ENCODE results near the gene NSG1. TPM values are rescaled to one million over a fixed set of nuclear protein-coding genes. Genes with fewer than 3 reads are reported as not detected.

Gene NSG1
- total and polyA plus RNA-seq, 9 of the 15 experiments (the other 6 are each of a cell fraction or from before 2014, with no cell fraction given) = not detected

GRCh38 chr4:4426511-4427120, 39.7 kb downstream of the NSG1 start (continued):
- TF ChIP-seq, protein P1, sequence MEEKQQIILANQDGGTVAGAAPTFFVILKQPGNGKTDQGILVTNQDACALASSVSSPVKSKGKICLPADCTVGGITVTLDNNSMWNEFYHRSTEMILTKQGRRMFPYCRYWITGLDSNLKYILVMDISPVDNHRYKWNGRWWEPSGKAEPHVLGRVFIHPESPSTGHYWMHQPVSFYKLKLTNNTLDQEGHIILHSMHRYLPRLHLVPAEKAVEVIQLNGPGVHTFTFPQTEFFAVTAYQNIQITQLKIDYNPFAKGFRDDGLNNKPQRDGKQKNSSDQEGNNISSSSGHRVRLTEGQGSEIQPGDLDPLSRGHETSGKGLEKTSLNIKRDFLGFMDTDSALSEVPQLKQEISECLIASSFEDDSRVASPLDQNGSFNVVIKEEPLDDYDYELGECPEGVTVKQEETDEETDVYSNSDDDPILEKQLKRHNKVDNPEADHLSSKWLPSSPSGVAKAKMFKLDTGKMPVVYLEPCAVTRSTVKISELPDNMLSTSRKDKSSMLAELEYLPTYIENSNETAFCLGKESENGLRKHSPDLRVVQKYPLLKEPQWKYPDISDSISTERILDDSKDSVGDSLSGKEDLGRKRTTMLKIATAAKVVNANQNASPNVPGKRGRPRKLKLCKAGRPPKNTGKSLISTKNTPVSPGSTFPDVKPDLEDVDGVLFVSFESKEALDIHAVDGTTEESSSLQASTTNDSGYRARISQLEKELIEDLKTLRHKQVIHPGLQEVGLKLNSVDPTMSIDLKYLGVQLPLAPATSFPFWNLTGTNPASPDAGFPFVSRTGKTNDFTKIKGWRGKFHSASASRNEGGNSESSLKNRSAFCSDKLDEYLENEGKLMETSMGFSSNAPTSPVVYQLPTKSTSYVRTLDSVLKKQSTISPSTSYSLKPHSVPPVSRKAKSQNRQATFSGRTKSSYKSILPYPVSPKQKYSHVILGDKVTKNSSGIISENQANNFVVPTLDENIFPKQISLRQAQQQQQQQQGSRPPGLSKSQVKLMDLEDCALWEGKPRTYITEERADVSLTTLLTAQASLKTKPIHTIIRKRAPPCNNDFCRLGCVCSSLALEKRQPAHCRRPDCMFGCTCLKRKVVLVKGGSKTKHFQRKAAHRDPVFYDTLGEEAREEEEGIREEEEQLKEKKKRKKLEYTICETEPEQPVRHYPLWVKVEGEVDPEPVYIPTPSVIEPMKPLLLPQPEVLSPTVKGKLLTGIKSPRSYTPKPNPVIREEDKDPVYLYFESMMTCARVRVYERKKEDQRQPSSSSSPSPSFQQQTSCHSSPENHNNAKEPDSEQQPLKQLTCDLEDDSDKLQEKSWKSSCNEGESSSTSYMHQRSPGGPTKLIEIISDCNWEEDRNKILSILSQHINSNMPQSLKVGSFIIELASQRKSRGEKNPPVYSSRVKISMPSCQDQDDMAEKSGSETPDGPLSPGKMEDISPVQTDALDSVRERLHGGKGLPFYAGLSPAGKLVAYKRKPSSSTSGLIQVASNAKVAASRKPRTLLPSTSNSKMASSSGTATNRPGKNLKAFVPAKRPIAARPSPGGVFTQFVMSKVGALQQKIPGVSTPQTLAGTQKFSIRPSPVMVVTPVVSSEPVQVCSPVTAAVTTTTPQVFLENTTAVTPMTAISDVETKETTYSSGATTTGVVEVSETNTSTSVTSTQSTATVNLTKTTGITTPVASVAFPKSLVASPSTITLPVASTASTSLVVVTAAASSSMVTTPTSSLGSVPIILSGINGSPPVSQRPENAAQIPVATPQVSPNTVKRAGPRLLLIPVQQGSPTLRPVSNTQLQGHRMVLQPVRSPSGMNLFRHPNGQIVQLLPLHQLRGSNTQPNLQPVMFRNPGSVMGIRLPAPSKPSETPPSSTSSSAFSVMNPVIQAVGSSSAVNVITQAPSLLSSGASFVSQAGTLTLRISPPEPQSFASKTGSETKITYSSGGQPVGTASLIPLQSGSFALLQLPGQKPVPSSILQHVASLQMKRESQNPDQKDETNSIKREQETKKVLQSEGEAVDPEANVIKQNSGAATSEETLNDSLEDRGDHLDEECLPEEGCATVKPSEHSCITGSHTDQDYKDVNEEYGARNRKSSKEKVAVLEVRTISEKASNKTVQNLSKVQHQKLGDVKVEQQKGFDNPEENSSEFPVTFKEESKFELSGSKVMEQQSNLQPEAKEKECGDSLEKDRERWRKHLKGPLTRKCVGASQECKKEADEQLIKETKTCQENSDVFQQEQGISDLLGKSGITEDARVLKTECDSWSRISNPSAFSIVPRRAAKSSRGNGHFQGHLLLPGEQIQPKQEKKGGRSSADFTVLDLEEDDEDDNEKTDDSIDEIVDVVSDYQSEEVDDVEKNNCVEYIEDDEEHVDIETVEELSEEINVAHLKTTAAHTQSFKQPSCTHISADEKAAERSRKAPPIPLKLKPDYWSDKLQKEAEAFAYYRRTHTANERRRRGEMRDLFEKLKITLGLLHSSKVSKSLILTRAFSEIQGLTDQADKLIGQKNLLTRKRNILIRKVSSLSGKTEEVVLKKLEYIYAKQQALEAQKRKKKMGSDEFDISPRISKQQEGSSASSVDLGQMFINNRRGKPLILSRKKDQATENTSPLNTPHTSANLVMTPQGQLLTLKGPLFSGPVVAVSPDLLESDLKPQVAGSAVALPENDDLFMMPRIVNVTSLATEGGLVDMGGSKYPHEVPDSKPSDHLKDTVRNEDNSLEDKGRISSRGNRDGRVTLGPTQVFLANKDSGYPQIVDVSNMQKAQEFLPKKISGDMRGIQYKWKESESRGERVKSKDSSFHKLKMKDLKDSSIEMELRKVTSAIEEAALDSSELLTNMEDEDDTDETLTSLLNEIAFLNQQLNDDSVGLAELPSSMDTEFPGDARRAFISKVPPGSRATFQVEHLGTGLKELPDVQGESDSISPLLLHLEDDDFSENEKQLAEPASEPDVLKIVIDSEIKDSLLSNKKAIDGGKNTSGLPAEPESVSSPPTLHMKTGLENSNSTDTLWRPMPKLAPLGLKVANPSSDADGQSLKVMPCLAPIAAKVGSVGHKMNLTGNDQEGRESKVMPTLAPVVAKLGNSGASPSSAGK (IDR thresholded peaks at IDR 0.05) = no peak
- TF ChIP-seq PHB2 (IDR thresholded peaks at IDR 0.05; ENCODE audit: low read depth) (no peak), SIN3A (IDR thresholded peaks at IDR 0.05; ENCODE audit: borderline replicate concordance in 2 of 2, control insufficient read depth in 1 of 2, low read depth in 2 of 2, low read length in 2 of 2) (no peak), ZNF143 (CRISPR knock-in tag; IDR thresholded peaks at IDR 0.05) (no peak), HLTF (IDR thresholded peaks at IDR 0.05) (no peak), HDAC2 (IDR thresholded peaks at IDR 0.05) (no peak)
- TF ChIP-seq, protein P2, sequence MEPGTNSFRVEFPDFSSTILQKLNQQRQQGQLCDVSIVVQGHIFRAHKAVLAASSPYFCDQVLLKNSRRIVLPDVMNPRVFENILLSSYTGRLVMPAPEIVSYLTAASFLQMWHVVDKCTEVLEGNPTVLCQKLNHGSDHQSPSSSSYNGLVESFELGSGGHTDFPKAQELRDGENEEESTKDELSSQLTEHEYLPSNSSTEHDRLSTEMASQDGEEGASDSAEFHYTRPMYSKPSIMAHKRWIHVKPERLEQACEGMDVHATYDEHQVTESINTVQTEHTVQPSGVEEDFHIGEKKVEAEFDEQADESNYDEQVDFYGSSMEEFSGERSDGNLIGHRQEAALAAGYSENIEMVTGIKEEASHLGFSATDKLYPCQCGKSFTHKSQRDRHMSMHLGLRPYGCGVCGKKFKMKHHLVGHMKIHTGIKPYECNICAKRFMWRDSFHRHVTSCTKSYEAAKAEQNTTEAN (CRISPR knock-in tag; IDR thresholded peaks at IDR 0.05) = no peak
